Activated naive CD4-positive, alpha-beta T cell treated with anti-CD3 and anti-CD28 coated beads, Interleukin-2, amount 50 U/mL, for 24 hours (primary cell): ENCODE data around the gene PIK3R2.
"Not testable (repeated sequence)": the region's sequence is repeated elsewhere in the genome, so short reads cannot be mapped to it uniquely, and the experiment has no call there.

Experiments used
- H3K27ac Mint-ChIP-seq: one replicate; pipeline ENCODE4 v1.8.0; 2021; ENCODE audit warnings: mild to moderate bottlenecking, mixed read lengths
- H3K27me3 Mint-ChIP-seq: one replicate; pipeline ENCODE4 v1.8.0; 2021; ENCODE audit warnings: mixed read lengths
- H3K36me3 Mint-ChIP-seq: one replicate; pipeline ENCODE4 v1.8.0; 2021; ENCODE audit warnings: mixed read lengths
- H3K4me1 Mint-ChIP-seq: one replicate; pipeline ENCODE4 v1.8.0; 2021; ENCODE audit warnings: mixed read lengths
- H3K4me3 Mint-ChIP-seq: one replicate; pipeline ENCODE4 v1.8.0; 2021; ENCODE audit warnings: mild to moderate bottlenecking, mixed read lengths
- H3K9me3 Mint-ChIP-seq: one replicate; pipeline ENCODE4 v1.8.0; 2021; ENCODE audit warnings: mixed read lengths

Gene PIK3R2

DNA sequence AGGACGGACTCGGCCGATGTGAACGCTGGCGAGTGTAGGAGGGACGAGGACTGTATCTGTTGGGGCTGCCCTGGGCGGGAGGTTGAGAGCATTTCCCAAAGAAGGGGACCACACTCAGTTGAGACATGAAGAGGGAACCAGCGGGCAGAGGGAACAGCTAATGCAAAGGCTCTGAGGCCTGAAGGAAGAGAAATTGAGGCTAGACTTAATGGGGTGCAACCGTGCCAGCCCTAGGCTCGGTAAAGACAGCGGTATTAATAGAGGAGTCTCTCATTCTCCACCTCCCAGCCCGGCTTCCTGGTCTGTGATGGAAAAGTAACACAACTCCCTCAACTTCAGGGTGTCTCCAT, 41.2 kb downstream of the PIK3R2 start:
- Mint-ChIP-seq H3K27me3 (no peaks in the 10 kb centered on the region), H3K4me1 (peaks cover 20% of the 10 kb centered on the region), H3K36me3 (no peaks in the 10 kb centered on the region), H3K9me3 (no peaks in the 10 kb centered on the region), H3K4me3 (peak overlapping the region; percentile 88), H3K27ac (no peak overlapping the region)

DNA sequence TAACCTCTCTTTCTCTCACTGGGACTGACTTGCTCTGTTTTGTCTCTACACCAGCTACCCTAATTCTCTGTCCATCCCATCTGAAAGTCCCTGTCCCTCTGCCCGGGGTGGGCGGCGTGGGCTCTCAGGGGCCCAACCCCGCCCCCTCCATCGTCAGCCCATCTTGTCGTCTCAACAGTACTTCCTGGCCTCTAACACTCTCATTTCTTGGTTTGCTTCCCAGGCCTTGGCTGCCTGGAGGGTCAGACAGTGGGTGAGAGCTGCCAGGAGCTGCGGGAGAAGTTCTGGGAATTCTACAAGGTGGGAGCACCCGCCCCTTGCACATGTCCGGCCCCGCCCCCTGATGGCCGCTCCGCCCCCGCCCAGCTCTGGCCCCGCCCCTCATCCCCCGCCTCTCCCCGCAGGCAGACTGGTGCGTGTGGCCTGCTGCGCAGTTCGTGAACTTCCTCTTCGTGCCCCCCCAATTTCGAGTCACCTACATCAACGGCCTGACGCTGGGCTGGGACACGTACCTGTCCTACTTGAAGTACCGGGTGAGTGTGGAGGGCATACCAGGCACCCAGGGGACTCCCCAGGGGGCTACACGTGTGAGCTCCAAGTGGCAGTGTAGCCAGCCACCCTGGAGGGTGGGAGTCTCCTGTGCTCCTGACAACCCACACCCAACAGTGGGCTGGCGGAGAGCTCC, 41.7 kb downstream of the PIK3R2 start:
- Mint-ChIP-seq H3K36me3 (no peaks in the 10 kb centered on the region), H3K4me3 (peak overlapping the region; percentile 88), H3K27me3 (no peaks in the 10 kb centered on the region), H3K4me1 (peaks cover 20% of the 10 kb centered on the region), H3K9me3 (no peaks in the 10 kb centered on the region), H3K27ac (peak overlapping the region; percentile 12)

DNA sequence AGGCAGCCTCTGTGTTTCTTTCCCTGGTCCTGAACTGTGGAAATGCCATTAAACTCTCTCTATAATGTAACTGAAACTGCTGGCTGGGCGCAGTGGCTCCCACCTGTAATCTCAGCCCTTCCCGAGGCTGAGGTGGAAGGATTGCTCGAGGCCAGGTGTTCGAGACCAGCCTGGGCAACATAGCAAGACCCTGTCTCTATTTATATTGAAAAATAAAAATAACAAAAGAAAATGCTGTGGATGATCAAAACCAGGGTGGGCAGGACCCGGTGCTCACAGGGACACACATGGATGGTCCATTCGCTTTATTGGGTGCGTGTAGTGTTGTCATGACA, 43.5 kb downstream of the PIK3R2 start:
- Mint-ChIP-seq H3K4me3 (peak overlapping the region; percentile 57), H3K9me3 (no peaks in the 10 kb centered on the region), H3K27me3 (no peaks in the 10 kb centered on the region), H3K4me1 (peaks cover 22% of the 10 kb centered on the region), H3K27ac (no peak overlapping the region), H3K36me3 (no peaks in the 10 kb centered on the region)

DNA sequence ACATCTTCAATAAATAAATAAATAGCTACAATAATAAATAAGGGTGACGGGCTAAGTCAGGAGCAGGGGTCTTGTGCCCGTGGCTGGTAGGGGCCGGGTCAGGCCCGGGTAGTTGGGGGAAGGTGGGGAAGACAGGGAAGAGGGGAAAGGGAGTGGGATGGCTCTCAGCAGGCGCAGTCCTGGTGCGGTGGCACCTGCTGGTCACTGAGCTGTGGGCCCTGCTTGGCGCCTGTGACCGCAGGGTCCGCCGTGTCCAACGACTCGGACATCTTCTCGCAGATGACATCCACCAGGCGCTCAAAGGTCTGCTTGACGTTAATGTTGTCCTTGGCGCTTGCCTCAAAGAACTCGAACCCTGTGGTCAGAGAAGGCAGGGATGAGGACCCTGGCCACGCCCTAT, 44.3 kb downstream of the PIK3R2 start:
- Mint-ChIP-seq H3K4me1 (peaks cover 22% of the 10 kb centered on the region), H3K27ac (no peak overlapping the region), H3K36me3 (no peaks in the 10 kb centered on the region), H3K27me3 (no peaks in the 10 kb centered on the region), H3K9me3 (no peaks in the 10 kb centered on the region), H3K4me3 (no peak overlapping the region)

DNA sequence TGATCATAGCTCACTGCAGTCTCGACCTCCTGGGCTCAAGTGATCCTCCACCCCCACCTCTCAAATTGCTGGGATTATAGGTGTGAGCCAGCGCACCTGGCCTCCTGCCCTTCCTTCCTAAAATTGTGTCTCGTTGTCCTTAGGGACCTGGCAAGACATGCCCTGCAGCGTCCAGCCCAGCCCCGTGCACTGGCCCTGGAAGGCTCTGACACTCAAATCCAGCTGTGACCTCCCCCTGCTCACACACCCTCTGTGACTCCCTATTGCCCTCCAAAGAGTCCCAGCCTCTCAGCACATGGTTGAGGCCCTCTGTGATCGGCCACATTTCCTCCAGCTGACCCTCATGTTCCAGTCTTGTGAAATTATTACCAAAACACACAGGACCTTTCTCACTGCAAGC, 45.0 kb downstream of the PIK3R2 start:
- Mint-ChIP-seq H3K27me3 (no peaks in the 10 kb centered on the region), H3K36me3 (no peaks in the 10 kb centered on the region), H3K4me3 (no peak overlapping the region), H3K27ac (no peak overlapping the region), H3K9me3 (no peaks in the 10 kb centered on the region), H3K4me1 (peaks cover 26% of the 10 kb centered on the region)

DNA sequence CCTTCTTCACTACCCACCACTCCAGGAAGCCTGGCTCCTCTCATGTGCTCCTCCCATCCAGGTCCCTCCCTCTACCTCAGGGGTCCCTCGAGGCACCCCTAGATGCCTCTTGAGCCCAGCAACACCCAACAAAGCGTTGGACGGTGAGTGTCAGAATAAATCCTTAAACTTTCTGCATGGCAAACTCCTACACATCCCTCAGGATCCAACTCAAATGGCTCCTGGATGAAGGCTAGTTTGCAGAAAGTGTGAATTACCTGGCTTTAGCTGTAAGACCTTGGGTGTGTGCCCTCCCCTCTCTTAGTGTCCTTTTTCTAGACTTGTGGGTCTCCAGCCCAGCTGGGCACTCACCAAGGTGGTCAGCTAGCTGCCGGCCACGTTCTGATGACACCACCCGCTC, 45.4 kb downstream of the PIK3R2 start:
- H3K27ac Mint-ChIP-seq = no peak overlapping the region
- no peaks in the 10 kb centered on the region for H3K27me3 Mint-ChIP-seq
- no peaks in the 10 kb centered on the region for H3K9me3 Mint-ChIP-seq
- no peak overlapping the region for H3K4me3 Mint-ChIP-seq
- no peaks in the 10 kb centered on the region for H3K36me3 Mint-ChIP-seq
- H3K4me1 Mint-ChIP-seq = peaks cover 30% of the 10 kb centered on the region

DNA sequence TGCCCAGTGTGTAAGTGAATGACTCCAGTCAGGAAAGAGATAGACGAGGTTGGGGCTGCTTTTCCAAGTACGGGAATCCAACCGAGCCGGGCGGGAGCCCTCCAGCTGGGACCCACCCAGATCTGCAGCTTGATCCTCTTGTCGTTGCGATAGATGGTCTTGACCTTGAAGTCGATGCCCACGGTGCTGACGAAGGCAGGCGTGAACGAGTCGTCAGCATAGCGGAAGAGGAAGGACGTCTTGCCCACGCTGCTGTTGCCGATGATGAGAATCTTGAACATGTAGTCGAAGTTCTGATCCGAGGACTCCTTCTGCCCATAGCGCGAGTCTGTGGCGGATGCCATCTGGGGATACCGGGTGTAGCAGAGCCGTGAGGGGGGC, 49.4 kb downstream of the PIK3R2 start:
- no peaks in the 10 kb centered on the region for H3K27me3 Mint-ChIP-seq
- peak overlapping the region; percentile 73 for H3K4me3 Mint-ChIP-seq
- peaks cover 22% of the 10 kb centered on the region for H3K4me1 Mint-ChIP-seq
- no peak overlapping the region for H3K27ac Mint-ChIP-seq
- no peaks in the 10 kb centered on the region for H3K36me3 Mint-ChIP-seq
- H3K9me3 Mint-ChIP-seq = no peaks in the 10 kb centered on the region

DNA sequence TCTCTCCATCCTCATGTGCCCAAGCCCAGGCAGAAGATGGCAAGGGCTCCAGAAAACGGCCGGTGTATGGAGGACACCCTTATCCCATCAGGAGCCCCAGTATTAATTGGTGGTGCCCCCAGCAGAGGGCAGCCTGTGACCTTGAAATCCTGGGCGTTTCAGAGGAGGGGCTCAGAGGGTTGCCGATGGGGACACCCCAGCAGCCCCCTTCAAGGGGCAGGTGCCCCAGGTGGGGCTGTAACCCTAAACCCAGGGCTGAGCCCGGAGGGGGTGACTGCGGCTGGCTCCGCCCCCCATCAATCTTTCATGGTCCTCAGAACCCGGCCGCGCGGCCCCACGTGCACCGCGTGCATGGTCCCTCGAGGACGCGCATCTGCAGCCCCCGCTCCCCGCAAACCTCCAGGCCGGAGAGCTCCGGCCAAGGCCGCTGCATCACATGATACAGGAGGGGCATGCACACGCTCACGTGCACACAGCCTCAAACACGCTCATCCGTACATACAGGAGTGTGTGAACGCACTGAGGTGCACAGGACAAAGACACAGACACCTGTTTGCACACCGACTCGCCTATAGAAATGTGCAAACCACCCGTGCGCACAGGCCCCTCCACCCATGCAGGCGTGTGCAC, 49.9 kb downstream of the PIK3R2 start:
- Mint-ChIP-seq H3K27ac (peak overlapping the region; percentile 17), H3K9me3 (no peaks in the 10 kb centered on the region), H3K36me3 (no peaks in the 10 kb centered on the region), H3K4me3 (peak overlapping the region; percentile 96), H3K4me1 (peaks cover 22% of the 10 kb centered on the region), H3K27me3 (no peaks in the 10 kb centered on the region)

DNA sequence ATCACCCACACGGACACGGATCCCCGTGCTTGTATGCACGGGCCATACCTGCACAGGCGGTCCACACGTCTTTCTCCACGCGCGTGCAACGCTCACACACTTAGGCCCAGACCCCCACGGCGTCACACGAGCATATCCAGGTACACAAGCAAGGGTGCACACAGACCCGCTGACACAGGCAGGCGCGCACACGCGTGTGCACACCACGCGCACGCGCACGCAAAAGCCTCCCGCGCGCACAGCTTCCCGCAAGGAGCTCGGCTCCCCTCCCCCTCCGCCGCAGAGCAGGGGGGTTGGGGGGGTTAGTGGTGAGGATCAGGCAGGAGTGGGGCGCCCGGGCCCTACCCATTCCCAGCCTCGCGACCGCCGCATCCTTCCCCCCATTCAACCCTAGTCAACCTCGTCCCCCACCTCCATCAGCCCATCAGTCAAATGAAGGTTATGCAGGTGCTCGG, 50.5 kb downstream of the PIK3R2 start:
- Mint-ChIP-seq H3K27ac (peak overlapping the region; percentile 17), H3K9me3 (no peaks in the 10 kb centered on the region), H3K4me1 (peaks cover 22% of the 10 kb centered on the region), H3K36me3 (no peaks in the 10 kb centered on the region), H3K27me3 (no peaks in the 10 kb centered on the region), H3K4me3 (peak overlapping the region; percentile 96)

DNA sequence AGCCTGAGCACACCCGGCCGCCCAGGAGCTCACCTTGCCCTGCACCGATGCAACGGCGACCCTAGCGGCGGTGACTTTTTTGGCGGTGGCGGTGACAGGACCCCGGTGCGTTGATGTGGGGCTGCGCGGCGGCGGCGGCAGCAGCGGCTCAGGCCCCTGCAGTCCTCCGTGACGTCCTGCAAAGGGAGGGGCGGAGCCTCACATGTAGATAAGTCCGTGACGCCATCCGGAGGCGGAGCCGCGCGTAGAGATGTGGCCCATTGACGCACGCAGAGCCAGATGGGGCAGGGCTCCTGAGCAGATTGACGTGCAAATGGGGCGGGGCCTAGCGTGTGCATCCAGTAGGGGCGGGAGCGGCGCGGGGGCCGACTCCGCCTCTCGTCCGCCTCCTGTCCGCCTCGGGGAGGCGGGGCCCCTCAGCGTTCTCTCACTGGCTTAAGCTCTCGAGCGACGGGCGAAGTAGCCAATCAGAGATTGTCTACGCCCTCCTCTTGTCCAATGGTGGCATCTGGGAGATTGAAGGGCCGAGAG, 51.0 kb downstream of the PIK3R2 start, which contains the start of gene RAB3A:
Gene RAB3A (minus strand): TSS at position 180 of the 531 bp plus-strand sequence. CDS start 1,302 bp downstream, outside the sequence.
- peaks cover 1% of the 10 kb centered on the region for H3K27me3 Mint-ChIP-seq
- no peaks in the 10 kb centered on the region for H3K36me3 Mint-ChIP-seq
- no peaks in the 10 kb centered on the region for H3K9me3 Mint-ChIP-seq
- peak within 1 kb of the TSS; percentile 94 for H3K27ac Mint-ChIP-seq
- H3K4me1 Mint-ChIP-seq = peaks cover 22% of the 10 kb centered on the region
- H3K4me3 Mint-ChIP-seq = peak within 1 kb of the TSS; percentile 96

DNA sequence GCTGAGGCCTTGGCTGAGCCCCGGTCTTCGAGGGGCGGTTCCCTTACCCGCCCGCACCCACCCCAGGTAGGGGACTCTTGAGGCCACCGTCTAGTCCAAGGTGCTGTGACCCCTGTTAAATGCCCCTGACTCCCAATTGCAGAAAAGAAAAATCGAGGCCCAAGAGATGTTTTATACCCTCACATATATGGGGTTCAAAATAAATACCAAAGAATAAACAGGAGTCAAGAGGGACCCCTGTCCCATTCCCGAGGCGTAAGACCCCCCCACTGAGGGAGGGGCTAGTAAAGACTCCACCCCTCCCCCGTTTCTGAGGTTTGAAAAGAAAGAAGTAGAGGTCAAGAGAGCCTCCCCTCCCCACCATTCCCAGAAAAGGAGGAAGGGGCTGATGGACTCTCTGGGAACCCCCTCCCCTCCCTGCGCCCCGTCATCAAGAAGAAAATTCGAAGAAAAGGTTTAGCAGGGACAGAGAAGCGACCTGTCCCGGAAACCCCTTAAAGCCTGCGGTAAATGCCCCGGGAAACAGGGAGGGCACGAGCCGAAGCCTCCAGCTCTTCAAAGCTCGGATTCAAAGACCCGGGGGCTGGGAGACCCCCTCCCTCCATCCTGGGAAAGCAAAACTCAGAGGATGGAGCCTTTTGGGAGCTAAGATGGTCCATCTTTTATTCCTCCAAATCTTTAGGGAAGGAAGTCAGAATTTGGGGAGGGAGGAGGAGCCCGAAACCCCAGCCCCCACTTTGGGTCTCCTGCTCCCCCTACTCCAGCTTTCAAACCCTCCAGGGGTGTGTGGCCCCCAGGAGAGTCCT, 51.6 kb downstream of the PIK3R2 start:
- peaks cover 22% of the 10 kb centered on the region for H3K4me1 Mint-ChIP-seq
- H3K27ac Mint-ChIP-seq = peak overlapping the region; percentile 94
- H3K36me3 Mint-ChIP-seq = no peaks in the 10 kb centered on the region
- peaks cover 1% of the 10 kb centered on the region for H3K27me3 Mint-ChIP-seq
- H3K4me3 Mint-ChIP-seq = peak overlapping the region; percentile 96
- no peaks in the 10 kb centered on the region for H3K9me3 Mint-ChIP-seq

DNA sequence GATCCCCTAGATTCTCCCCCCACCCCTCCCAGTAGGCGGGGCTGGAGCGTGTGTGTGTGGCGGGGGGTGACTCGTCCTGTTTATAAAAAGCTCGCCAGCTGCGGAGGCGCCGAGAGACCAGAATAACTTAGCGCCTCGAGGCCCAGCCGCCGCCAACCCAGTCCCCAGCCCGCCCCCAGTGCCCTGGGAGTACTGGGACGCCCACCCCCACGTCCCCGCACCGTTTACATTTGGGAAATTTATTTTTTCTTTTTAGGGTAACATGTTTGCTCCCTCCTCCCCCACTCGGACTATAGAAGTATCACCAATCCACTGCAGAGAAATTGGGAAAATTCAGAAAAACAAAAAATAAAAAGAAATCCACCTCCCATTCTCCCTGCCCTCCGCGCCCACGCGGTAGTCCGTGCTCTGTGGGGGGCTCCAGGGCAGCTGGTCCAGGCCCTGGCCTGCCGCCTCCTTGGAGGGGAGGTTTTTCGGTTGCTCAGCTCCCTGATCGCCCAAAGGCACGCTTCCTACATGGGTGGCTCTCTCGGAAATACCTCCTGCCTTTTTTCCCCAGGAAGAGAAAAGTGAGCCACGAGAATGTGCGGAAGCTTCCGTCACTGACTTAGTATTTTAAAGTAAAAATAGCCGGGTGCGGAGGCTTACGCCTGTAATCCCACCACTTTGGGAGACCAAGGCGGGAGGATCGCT, 52.4 kb downstream of the PIK3R2 start:
- Mint-ChIP-seq H3K36me3 (no peaks in the 10 kb centered on the region), H3K4me3 (peak overlapping the region; percentile 96), H3K27ac (no peak overlapping the region), H3K9me3 (no peaks in the 10 kb centered on the region), H3K4me1 (peaks cover 22% of the 10 kb centered on the region), H3K27me3 (peaks cover 1% of the 10 kb centered on the region)

DNA sequence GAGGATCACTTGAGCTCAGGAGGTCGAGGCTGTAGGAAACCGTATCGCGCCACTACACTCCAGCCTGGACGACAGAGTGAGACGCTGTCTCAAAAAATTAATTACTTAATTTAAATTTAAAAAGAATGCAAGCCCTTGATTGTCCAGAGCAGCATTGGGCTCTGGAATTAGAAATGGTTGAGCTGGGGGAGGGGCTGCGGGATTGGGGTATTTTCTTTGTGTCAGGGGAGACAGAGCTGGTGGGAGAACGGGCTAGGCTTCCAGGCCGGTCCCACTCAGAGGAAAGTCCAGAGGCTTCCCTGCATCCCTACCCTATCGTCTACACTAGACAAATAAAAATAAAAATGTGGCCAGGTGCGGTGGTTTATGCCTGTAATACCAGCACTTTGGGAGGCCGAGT, 53.1 kb downstream of the PIK3R2 start:
- Mint-ChIP-seq H3K27ac (no peak overlapping the region), H3K4me1 (peaks cover 22% of the 10 kb centered on the region)

DNA sequence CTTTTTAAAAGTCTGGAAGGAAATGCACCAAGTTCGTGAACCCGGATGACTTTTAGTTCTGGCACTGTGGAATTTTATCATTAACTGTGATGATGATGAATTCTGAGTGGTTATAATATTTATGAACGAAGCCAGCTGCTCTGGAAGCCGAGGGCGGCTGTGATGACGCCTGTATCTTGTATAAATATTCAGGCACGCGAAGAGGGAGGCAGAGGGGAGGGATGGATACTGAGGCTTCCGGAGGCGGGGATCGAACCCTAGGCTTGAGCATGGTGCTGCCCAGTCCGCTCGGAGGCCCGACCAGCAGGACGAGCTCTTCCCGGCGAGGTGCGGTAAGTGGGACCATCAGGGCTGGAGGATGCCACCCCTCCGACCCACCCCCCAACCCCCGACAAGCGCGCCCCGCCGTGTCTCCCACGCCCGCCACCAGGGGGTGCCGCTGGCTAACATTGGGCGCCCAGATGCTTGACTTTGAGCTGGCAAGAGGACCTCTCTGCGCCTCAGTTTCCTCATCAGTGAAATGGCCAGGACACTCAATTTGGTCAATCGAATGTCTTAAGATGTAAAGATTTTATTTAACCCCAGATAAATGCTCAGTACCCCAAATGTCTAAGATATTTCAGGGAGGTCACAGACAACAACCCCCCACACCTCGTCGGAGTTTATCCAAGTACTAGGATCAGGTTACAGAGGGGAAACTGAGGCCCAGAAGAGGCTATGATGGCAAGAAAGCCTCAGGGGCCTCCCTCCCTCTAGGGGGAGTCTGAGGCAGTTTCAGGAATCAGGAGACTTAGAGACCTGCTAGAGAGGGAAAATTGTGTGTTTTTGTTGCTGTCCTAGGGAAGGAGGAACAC, 55.4 kb downstream of the PIK3R2 start:
- Mint-ChIP-seq H3K4me3 (no peak overlapping the region), H3K9me3 (no peaks in the 10 kb centered on the region), H3K27ac (no peak overlapping the region), H3K36me3 (no peaks in the 10 kb centered on the region), H3K4me1 (peaks cover 5% of the 10 kb centered on the region), H3K27me3 (peaks cover 1% of the 10 kb centered on the region)

More for the DNA sequence above, 53.1 kb downstream of the PIK3R2 start:
- H3K27me3 Mint-ChIP-seq = peaks cover 1% of the 10 kb centered on the region
- no peak overlapping the region for H3K4me3 Mint-ChIP-seq
- no peaks in the 10 kb centered on the region for H3K36me3 Mint-ChIP-seq
- no peaks in the 10 kb centered on the region for H3K9me3 Mint-ChIP-seq

DNA sequence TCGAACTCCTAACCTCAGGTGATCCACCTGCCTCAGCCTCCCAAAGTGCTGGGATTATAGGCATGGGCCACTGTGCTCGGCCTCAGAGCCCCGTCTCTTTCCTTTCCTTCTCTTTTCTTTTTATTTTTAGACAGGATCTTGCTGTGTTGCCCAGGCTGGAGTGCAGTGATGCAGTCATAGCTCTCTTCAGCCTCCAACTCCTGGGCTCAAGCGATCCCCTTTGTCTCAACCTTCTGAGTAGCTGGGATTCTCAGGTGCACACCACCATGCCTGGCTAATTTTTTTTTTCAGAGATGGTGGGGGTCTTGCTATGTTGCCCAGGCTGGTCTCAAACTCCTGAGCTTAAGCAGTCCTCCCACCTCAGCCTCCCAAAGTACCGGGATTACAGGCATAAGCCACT, 56.9 kb downstream of the PIK3R2 start:
- not testable (repeated sequence) for H3K4me1 Mint-ChIP-seq, H3K9me3 Mint-ChIP-seq, H3K4me3 Mint-ChIP-seq, H3K27ac Mint-ChIP-seq, H3K36me3 Mint-ChIP-seq, H3K27me3 Mint-ChIP-seq
